ENCODE data around the gene HLA-DQB1.
"Not testable (repeated sequence)": the region's sequence is repeated elsewhere in the genome, so short reads cannot be mapped to it uniquely, and the experiment has no call there.

The HLA-DQB1 gene

GRCh38 chr6:32637219-32637880 is 29.1 kb downstream of the HLA-DQB1 start, which contains the start of gene HLA-DQA1:
HLA-DQA1 (plus strand) TSS chr6:32637406; CDS start chr6:32637459, 53 bp downstream.
- no peak for DNase-seq (ENCODE audit: low spot score)
- no peak within 1 kb of the TSS for H3K27ac ChIP-seq
- H3K4me3 ChIP-seq: no peak within 1 kb of the TSS
- TF ChIP-seq CTCF (IDR thresholded peaks at IDR 0.05): no peak

- no peak for TF ChIP-seq CTCF (IDR thresholded peaks at IDR 0.05)
- no peak for DNase-seq (ENCODE audit: low spot score)
- Histone ChIP-seq H3K4me3 (no peak overlapping the region), H3K27ac (no peak overlapping the region)
Measured at GRCh38 chr6:32635526-32636123, 30.8 kb downstream of the HLA-DQB1 start.

GRCh38 chr6:32629793-32630192 is 36.7 kb downstream of the HLA-DQB1 start:
- DNase-seq (ENCODE audit: low spot score); H3K4me3 ChIP-seq; H3K27ac ChIP-seq: not testable (repeated sequence)

GRCh38 chr6:32627831-32628230 is 38.6 kb downstream of the HLA-DQB1 start:
- TF ChIP-seq CTCF (IDR thresholded peaks at IDR 0.05): no peak
- Histone ChIP-seq H3K4me3 (no peak overlapping the region), H3K27ac (peak overlapping the region in 1 of 2 donors; percentile 4)
- DNase-seq (ENCODE audit: low spot score): no peak

GRCh38 chr6:32627249-32627648 is 39.2 kb downstream of the HLA-DQB1 start:
- H3K27ac ChIP-seq: no peak overlapping the region
- H3K4me3 ChIP-seq: no peak overlapping the region
- no peak for TF ChIP-seq CTCF (IDR thresholded peaks at IDR 0.05)
- no peak for DNase-seq (ENCODE audit: low spot score)

- DNase-seq (ENCODE audit: low spot score): no peak
- TF ChIP-seq CTCF (IDR thresholded peaks at IDR 0.05): no peak
- no peak overlapping the region for H3K4me3 ChIP-seq
- no peak overlapping the region for H3K27ac ChIP-seq
Measured at GRCh38 chr6:32625137-32625536, 41.3 kb downstream of the HLA-DQB1 start.

- no peak for DNase-seq (ENCODE audit: low spot score)
- no peak for TF ChIP-seq CTCF (IDR thresholded peaks at IDR 0.05)
- no peak overlapping the region for H3K27ac ChIP-seq
Measured at GRCh38 chr6:32624565-32624964, 41.9 kb downstream of the HLA-DQB1 start.

More at GRCh38 chr6:32624565-32624964, 41.9 kb downstream of the HLA-DQB1 start:
- no peak overlapping the region for H3K4me3 ChIP-seq

Data from coronary artery (tissue), 2 donors.